Esophagus muscularis mucosa (tissue), 4 donors: ENCODE data around the gene CHKA. TPM values are rescaled to one million over a fixed set of nuclear protein-coding genes. Genes with fewer than 3 reads are reported as not detected.

Experiments
- DNase-seq: peaks from one replicate; pipeline ENCODE4 v3.0.0-alpha.2; 2017; ENCODE audit errors: extremely low spot score
- H3K27ac ChIP-seq, 4 donors: fragments of 200-600 bp; sonication (generic); replicated peaks in 1 of 4; 1 replicate in 3 of 4; 2 replicates in 1 of 4; pipeline ENCODE4 v1.5.1; 2016 to 2019; ENCODE audit warnings: mild to moderate bottlenecking in 1 of 4
- H3K27me3 ChIP-seq, 4 donors: fragments of 200-600 bp; sonication (generic); one replicate each; pipeline versions ENCODE4 v1.5.1 to v1.6.0; 2016 to 2019
- H3K36me3 ChIP-seq, 4 donors: fragments of 200-600 bp; sonication (generic); one replicate each; pipeline ENCODE4 v1.5.1; 2016 to 2019
- H3K4me1 ChIP-seq, 4 donors: fragments of 200-600 bp; sonication (generic); one replicate each; pipeline ENCODE4 v1.5.1; 2016 to 2019
- H3K4me3 ChIP-seq, 4 donors: fragments of 200-600 bp; sonication (generic); 1 replicate in 2 of 4; 2 replicates in 2 of 4; pipeline ENCODE4 v1.5.1; 2016 to 2019; ENCODE audit warnings: mild to moderate bottlenecking in 4 of 4, moderate library complexity in 1 of 4
- H3K9me3 ChIP-seq, 4 donors: fragments of 200-600 bp; sonication (generic); 1 replicate in 3 of 4; 2 replicates in 1 of 4; pipeline ENCODE4 v1.5.1; 2016 to 2019
- EP300 ChIP-seq: sonication (generic); formaldehyde crosslinking; IDR thresholded peaks from one replicate; pipeline ENCODE4 v1.6.1; 2017; ENCODE audit warnings: antibody characterized with exemption
- POLR2A ChIP-seq: fragments of 450-650 bp; IDR thresholded peaks from one replicate; pipeline ENCODE4 v1.6.1; 2017; ENCODE audit warnings: antibody characterized with exemption, moderate library complexity, mild to moderate bottlenecking, low read depth
- POLR2AphosphoS5 ChIP-seq, 2 donors: sonication (generic); formaldehyde crosslinking; IDR thresholded peaks; one replicate each; pipeline ENCODE4 v1.6.1; 2017; ENCODE audit warnings: antibody characterized with exemption in 2 of 2
- WGBS: methylation state at CpG from one replicate; pipeline ENCODE4 v1.1.5; 2018; 5-methylcytosine and 5-hydroxymethylcytosine counted together
- intact Hi-C: fragments of 100-400 bp; cut with DNase I; formaldehyde crosslinking; loops from one replicate; pipeline ENCODE4 v1.15.1; 2023
- total RNA-seq, 4 donors: library from RNA; depleted of rRNA; stranded (reverse); fragments of >200 nt; gene quantifications; one replicate each; pipeline versions ENCODE4 v1.1.0 to v1.2.1, GENCODE V29; 2016
- TF ChIP-seq, protein P1 (sequence below), 3 experiments: fragments of 200-600 bp in 2 of 3; fragments of 450-650 bp in 1 of 3; sonication (generic) in 2 of 3; IDR thresholded peaks; one replicate each; pipeline ENCODE4 v1.5.1; 2017 to 2019; ENCODE audit warnings: antibody characterized with exemption in 3 of 3, mild to moderate bottlenecking in 2 of 3, moderate library complexity in 1 of 3

Gene CHKA
- total RNA-seq, 4 donors from 2014 or later, result 13.8 to 20.3 (median 18.3) TPM

DNA sequence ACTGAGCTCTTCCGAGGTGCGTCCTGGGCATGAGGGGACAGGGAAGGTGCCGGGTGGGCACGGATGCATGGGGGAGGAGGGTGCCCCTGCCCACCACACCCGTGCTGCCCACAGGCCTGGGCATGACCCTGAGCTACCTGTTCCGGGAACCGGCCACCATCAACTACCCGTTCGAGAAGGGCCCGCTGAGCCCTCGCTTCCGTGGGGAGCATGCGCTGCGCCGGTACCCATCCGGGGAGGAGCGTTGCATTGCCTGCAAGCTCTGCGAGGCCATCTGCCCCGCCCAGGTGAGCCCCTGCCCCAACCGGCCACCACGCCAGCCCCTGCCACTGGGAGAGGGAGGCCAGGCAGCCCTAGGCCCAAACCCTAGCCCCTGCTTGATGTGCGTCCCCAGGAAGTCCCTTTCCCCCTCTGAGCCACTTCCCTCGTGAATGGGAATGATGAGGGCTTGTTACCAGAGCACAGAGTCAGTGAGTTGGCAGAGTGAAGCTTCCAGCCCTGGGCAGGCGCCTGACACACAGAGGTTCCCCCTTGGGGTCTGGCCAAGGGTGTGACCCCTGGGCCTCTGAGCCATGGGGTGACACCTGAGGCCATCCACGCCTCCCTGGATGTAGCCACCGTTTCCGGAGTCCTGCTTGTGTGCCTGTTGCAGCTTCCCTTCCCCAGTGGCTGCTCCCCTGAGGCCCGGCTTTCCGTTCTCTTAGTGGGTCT lies 88.0 kb downstream of the CHKA start:
- Histone ChIP-seq H3K27ac (peak overlapping the region in 2 of 4 donors; percentile 28 to 91), H3K27me3 (no peaks in the 10 kb centered on the region), H3K4me3 (no peak overlapping the region), H3K36me3 (peaks cover 15 to 46% (median 32%) of the 10 kb centered on the region in 4 donors), H3K4me1 (peaks cover 54 to 65% (median 60%) of the 10 kb centered on the region in 4 donors), H3K9me3 (no peaks in the 10 kb centered on the region)
- TF ChIP-seq EP300 (no peak), POLR2A (no peak)
- WGBS, result 92% methylated on average over 18 of the region's 29 CpGs
- intact Hi-C loops, result no loop called here
- DNase-seq, result no peak

DNA sequence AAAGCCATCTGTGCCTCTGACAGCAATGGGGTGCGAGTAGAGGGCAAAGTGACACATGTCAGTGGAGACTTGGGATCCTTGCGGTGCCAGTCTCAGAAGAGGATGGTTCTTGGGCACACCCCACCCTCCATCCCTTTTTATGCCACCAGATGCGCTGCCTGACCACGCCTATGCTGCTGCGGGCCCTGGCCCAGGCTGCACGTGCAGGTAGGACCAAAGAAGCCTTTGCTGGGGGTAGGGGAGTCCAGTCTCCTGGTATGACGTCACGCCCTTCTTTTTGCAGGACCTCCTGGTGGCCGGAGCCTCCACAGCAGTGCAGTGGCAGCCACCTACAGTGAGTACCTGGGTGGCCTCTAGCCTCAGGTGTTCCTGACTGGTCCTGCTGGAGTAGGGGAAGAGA lies 89.2 kb downstream of the CHKA start:
- peak overlapping the region in 2 of 4 donors; percentile 76 to 87 for H3K4me3 ChIP-seq
- H3K27me3 ChIP-seq, result no peaks in the 10 kb centered on the region
- peaks cover 15 to 47% (median 32%) of the 10 kb centered on the region in 4 donors for H3K36me3 ChIP-seq
- H3K27ac ChIP-seq, result peak overlapping the region; percentile 90 to 95 (median 92)
- 91% methylated on average over 8 of the region's 9 CpGs for WGBS
- intact Hi-C loops, result no loop called here
- H3K9me3 ChIP-seq, result no peaks in the 10 kb centered on the region
- peaks cover 43 to 54% (median 48%) of the 10 kb centered on the region in 4 donors for H3K4me1 ChIP-seq
- no peak for DNase-seq
- no peak for TF ChIP-seq POLR2A
- no peak for TF ChIP-seq POLR2AphosphoS5 (IDR thresholded peaks at IDR 0.05)
- no peak for TF ChIP-seq EP300
- TF ChIP-seq, protein P1, sequence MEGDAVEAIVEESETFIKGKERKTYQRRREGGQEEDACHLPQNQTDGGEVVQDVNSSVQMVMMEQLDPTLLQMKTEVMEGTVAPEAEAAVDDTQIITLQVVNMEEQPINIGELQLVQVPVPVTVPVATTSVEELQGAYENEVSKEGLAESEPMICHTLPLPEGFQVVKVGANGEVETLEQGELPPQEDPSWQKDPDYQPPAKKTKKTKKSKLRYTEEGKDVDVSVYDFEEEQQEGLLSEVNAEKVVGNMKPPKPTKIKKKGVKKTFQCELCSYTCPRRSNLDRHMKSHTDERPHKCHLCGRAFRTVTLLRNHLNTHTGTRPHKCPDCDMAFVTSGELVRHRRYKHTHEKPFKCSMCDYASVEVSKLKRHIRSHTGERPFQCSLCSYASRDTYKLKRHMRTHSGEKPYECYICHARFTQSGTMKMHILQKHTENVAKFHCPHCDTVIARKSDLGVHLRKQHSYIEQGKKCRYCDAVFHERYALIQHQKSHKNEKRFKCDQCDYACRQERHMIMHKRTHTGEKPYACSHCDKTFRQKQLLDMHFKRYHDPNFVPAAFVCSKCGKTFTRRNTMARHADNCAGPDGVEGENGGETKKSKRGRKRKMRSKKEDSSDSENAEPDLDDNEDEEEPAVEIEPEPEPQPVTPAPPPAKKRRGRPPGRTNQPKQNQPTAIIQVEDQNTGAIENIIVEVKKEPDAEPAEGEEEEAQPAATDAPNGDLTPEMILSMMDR (IDR thresholded peaks at IDR 0.05), result no peak

DNA sequence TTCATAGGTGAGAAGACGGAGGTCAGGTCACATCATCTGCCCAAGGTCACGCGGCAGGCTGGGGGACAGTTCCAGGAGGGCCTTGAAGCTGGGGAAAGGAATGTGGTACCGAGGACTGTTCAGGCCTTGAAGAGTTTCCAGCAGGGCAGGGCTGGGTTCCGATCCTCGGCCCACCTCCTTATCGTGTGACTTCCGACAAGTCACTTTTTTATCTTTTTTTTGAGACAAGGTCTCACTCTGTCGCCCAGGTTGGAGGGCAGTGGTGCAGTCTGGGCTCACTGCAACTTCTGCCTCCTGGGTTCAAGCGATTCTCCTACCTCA lies 90.1 kb downstream of the CHKA start:
- no peaks in the 10 kb centered on the region for H3K27me3 ChIP-seq
- peaks cover 34 to 45% (median 39%) of the 10 kb centered on the region in 4 donors for H3K4me1 ChIP-seq
- H3K27ac ChIP-seq, result peak overlapping the region; percentile 90 to 95 (median 92)
- H3K4me3 ChIP-seq, result peak overlapping the region; percentile 76 to 99 (median 86)
- no peak for DNase-seq
- WGBS, result 14% methylated on average over 10 of the region's 10 CpGs
- intact Hi-C loops, result no loop called here
- peaks cover 15 to 49% (median 28%) of the 10 kb centered on the region in 4 donors for H3K36me3 ChIP-seq
- no peaks in the 10 kb centered on the region for H3K9me3 ChIP-seq
- TF ChIP-seq EP300 (no peak), POLR2A (no peak), POLR2AphosphoS5 (IDR thresholded peaks at IDR 0.05) (no peak)
- TF ChIP-seq, protein P1 (IDR thresholded peaks at IDR 0.05), result no peak

DNA sequence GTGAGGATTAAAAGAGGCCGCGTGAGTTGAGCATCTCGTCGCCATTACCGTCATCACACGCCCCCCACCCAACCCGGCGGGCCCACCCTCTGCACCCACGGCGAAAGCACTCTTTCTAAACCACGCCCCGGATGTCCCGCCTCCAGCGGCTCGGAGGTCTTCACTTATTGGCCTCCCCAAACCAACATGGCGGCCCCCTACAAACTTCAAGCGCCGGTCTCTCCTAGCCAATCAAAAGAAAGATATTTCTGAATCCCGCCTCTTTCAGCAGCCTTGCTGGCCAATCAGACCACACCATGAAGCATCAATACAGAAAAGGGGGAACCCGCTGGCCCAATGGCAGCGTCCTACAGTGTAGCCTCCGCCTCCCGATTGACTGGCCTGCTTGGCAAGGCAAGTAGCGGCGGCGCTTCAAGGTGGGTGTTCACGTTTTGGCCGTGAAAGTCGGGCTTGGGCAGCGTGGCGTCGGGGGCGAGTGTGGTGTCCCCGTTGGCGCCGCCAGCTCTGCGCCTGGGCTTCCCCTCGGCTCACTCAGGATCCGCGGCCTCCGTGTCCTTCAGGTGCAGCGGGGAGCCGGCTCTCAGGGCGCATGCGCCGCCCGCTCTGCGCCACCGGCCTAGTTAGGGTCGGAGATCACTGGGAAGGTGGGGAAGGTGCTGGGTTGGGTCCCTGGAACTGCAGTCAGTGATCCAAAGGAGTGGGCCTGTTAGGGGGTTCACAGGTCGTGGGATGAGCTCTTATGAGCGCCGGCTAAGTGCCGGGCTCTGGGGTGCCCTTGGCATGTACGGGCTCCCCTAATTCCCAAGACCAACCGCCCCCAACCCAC lies 90.7 kb downstream of the CHKA start, which contains the start of gene NDUFS8:
TSS of gene NDUFS8 (plus strand) at position 364 of the 826 bp plus-strand sequence. CDS start 1,471 bp downstream, outside the sequence.
- peaks cover 15 to 50% (median 27%) of the 10 kb centered on the region in 4 donors for H3K36me3 ChIP-seq
- peak within 1 kb of the TSS; percentile 76 to 99 (median 86) for H3K4me3 ChIP-seq
- peak; percentile 99 for DNase-seq
- intact Hi-C loops, result no loop called here
- no peaks in the 10 kb centered on the region for H3K9me3 ChIP-seq
- peak within 1 kb of the TSS; percentile 90 to 95 (median 92) for H3K27ac ChIP-seq
- H3K27me3 ChIP-seq, result no peaks in the 10 kb centered on the region
- H3K4me1 ChIP-seq, result peaks cover 32 to 41% (median 37%) of the 10 kb centered on the region in 4 donors
- TF ChIP-seq POLR2A (no peak), POLR2AphosphoS5 (IDR thresholded peaks at IDR 0.05) (peak; percentile 79 to 88)
- TF ChIP-seq, protein P1 (IDR thresholded peaks at IDR 0.05), result no peak
- WGBS, result under 1% methylated on average over 30 of the region's 56 CpGs
